G401.6 (cell line): ENCODE data around the gene EIPR1.

Experiments used
- FAIRE-seq: peaks from 2 replicates; lab custom pipeline; 2012; peaks lifted over from hg19 to GRCh38; lab: Jason Lieb, UNC

EIPR1 gene

GRCh38 chr2:3267869-3268704, 109.5 kb downstream of the EIPR1 start:
- FAIRE-seq, result no peak

- FAIRE-seq, result no peak
Observed at GRCh38 chr2:3266925-3267867, 110.4 kb downstream of the EIPR1 start.

DNA sequence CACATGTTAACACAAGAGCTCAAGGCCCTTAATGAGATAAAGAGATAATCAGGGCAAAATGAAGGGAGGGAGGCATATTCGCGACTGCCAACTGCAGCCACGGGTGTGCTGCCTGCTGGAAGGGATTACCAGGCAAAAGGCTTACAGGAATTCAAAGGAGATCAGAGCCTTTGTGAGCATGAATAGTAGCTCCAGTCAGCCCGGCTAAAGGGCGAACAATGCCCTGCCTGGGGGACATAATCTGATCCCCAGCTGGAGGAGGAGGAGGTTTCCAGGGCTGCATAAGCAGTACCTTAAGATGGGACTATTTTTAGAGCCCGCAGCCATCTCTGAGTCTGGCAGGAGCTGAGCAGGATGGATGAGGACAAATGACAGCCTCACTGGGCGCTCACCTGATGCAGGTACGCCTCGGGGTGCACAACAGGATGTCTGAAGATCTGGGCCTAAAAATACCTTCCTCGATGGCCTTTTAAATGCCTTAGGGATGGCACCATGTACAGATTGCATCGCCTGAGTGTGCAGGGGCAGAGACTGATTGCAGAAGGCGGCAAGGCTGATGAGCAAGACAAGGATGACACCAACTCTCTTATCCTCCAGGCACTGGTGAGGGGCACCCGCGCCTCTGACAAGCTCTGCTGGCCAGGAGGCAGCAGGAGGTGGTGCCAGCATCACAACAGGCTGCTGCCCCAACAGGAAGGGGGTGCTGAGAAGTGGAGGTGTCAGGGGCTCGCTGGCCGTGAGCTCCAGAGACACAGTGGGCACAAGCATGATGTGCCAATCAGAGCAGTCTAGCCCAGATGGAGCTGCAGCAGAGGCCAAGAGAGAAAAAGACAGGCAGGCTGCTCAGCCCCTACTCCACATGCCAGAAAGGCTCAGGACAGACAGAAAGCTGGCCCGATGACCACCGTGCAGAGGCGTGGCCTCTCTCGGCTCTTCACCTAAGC, 111.4 kb downstream of the EIPR1 start:
- no peak for FAIRE-seq

DNA sequence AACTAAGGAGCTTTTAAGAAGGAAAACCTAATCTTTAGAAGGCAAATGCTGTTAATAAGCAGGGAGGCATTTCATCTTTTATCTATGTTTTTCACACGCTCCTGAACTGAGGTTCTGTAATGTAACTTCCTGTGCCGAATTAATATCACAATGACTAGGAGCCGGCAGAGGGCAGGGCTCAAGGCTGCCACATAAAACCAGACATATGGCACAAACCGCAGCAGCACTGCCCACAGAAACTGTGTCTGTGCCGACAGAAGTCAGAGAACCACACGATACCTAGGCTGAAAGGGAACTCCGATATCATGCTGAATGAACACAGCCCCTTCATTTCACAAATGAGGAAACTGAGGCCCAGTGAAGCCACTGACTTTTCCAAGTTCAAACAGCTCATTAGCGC, 112.1 kb downstream of the EIPR1 start:
- no peak for FAIRE-seq

DNA sequence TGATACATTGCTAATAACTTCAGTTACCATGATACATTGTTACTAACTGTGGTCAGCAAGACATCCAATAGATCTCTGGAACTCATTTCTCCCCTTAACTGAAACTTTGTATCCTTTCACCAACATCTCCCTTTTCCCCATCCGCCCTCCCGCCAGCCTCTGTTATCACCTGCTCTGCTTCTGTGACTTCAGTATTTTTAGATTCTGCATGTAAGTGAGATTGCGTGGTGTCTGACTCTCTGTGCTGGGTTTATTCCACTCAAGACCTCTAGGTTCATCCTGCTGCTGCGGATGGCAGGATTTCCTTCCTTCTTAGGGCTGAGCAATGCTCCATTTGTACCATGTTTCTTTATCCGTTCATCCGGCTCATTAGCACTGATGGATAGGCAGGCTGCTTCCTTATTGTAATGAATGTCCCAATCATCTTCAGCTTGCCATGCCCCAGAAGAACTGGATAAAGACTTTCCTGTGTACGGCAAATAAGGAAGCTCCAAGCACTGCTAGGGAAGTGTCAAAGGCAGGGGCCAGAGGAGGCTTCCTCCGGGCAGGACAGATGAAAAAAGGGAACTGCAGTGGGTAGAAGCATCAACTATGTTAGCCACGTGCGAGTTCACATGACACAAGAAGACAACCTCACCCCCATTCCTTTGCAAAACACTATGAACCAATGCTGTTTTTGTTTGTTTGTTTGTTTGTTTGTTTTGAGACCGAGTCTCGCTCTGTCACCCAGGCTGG, 113.4 kb downstream of the EIPR1 start:
- FAIRE-seq, result no peak

- FAIRE-seq, result no peak
Observed at GRCh38 chr2:3263487-3263886, 114.1 kb downstream of the EIPR1 start.

DNA sequence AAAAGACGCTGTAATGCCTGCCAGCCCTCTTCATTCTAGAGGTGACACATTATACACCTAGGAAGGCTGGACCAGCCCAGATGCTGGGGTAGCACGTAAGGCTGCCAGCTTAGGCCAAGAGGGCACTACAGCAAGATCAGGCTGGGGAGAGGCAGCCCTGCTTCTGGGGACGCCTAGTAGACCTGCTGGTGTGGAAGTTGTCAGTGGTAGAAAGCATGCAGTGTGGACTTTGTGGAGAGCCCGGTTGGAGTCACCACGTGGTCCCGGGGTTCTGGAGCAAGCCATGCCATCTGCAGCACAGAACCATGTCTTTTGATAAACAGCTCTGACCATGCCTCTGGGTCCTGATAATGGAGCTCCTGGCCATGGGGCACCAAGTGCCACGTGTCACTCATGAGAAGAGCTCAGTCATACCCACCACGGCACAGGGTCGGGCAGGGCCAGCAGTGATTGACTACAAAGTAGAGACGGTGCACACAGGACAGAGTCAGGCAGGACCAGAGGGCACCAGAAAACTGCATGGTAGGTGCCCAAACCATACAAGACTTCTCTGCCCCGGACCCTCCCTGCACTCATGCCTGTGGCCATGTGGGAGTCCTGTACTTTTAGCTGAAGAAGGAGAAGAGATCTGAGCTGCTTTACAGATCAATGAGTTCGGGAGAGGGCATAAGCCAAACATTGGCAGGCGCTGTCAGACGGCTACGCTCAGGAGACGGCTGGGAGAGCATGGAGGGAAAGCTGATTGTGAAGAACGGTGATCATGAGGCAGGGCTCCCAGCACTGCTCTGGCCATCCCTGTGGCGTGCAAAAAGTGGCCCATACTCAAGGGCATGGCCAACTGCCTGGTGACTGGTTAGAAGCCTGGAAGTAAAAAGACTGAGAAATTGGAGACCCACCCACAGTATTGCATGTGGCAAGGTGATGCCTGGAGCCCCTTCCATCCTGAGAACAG, 114.9 kb downstream of the EIPR1 start:
- FAIRE-seq, result no peak

- no peak for FAIRE-seq
Observed at GRCh38 chr2:3261511-3261910, 116.1 kb downstream of the EIPR1 start.

DNA sequence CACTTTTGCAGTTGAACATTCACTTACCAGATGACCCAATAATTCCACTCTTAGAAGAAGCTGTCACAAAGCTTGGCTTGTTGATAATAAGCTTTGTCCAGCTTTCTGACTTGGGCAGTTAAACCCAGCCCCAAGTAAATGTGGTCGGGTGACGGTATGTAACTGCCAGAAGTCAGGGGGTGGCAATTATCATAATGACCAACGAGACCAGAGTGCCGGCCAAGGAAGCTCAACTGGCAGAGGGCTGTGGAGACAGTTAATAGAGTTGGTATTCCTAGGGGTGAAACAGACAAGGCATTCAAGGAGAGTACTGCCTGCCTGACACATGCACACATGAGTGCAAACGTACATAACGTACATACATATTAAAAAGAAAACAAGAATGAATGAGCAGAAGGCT, 116.7 kb downstream of the EIPR1 start:
- FAIRE-seq, result no peak

- FAIRE-seq, result no peak
Observed at GRCh38 chr2:3257826-3258225, 119.8 kb downstream of the EIPR1 start.

GRCh38 chr2:3257166-3257565, 120.5 kb downstream of the EIPR1 start:
- FAIRE-seq, result no peak

DNA sequence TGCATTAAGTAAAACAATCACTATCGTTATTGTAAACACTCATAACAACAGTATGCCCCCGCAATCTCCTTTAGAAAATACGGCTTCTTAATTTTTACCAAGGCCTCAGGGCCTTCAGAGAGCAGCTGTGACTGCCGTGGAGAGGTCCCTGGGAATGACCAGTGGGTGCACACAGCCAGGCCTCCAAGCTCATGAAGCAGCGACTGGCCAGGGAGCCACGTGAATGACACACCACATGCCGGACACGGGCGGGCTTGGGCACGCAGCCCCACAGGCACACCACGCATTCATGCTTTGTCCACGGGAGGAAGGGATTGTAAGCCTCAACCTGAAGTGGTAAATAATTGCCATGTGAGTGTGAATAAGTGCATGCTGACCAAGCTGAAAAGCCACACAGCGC, 121.0 kb downstream of the EIPR1 start:
- no peak for FAIRE-seq

DNA sequence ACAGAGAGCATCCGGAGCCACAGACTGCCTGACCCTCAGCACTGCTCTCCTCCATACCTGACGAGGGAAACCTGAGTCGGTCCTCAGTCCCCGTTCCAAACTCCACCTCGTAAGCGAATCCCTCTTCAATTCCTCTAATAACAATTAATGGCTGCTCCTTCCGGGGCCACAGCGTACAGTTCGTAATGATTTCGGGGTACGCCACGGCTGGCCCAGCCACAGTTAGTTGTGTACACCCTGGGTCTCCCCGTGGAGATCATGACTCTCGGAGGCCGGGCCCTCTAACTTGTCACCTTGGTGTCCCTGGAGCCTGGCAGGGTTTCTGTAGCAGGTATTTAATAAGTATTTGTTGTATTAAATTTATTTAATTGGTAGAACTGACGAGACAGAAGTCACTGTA, 121.5 kb downstream of the EIPR1 start:
- FAIRE-seq, result no peak

DNA sequence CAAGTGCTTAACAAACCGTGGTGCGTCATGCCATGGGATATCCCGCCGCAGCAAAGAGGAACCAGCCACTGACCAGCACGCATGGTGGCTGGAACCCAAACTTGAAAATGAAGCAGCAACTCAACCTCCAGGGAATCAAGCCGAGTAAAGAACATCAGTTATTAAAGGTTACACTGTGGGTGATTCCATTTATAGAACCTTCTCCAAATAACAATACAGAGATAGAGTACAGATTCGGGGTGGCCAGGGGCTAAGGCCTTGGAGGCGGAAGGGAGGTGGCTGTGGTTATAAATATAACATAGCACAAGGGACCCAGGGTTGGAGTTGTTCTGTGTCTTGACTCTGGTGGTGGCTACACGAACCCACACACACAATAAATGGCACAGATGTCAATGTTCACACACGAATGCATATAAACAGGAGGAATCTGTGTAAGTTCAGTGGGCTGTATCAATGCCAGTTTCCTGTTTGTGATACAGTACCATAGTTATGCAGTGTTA, 123.1 kb downstream of the EIPR1 start:
- FAIRE-seq, result no peak

- no peak for FAIRE-seq
Observed at GRCh38 chr2:3253913-3254441, 123.6 kb downstream of the EIPR1 start.

DNA sequence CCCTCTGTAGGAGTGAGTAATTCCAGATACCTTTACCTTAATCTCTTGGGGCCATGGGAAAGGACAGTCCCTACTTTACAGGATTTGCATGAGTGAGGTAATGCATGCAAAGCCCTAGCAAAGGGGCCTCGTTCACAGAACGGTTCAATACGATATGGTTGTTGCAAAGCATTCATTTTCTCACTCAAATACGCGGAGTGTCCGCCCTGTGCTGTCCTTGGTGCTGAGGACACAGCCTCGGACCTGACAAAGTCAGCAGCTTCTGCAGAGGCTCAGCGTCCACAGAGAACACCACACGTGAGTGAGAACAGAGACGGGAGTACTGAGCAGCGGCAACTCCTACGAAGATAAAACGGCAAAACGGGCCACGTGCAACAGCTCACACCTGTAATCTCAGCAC, 125.7 kb downstream of the EIPR1 start:
- no peak for FAIRE-seq

DNA sequence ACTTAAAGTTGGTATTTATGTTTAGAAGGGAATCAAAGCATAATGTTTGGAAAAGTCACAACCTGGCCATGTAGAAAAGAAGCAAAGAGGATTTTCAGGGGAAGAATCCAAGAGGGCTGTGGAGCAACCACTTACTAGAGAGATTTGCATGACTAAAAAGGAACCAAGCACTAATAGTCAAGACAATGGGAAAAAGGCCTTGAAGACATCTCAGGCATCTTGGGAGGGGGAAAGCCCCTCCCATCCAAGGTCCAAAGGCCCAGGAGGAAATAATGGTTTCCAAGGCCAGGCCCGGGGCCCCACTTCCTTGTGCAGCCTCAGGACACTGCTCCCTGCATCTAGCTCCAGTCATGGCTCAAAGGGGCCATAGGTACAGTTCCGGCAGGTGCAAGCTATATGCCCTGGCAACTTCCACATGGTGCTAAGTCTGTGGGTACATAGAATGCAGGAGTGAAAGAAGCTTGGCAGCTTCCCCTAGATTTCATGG, 128.1 kb downstream of the EIPR1 start:
- FAIRE-seq, result no peak

- no peak for FAIRE-seq
Observed at GRCh38 chr2:3248754-3249475, 128.7 kb downstream of the EIPR1 start.
